ENCODE measurements around the gene ASCC3.

The ASCC3 gene

GRCh38 chr6:100484474-100484873 is 396.7 kb downstream of the ASCC3 start:
- DNase-seq = no peak

- DNase-seq = no peak
Observed at GRCh38 chr6:100482698-100483097, 398.4 kb downstream of the ASCC3 start.

GRCh38 chr6:100479179-100480035 is 401.7 kb downstream of the ASCC3 start:
- peak; percentile 13 for DNase-seq

- DNase-seq = no peak
Observed at GRCh38 chr6:100475554-100476320, 405.4 kb downstream of the ASCC3 start.

- DNase-seq = no peak
Observed at GRCh38 chr6:100473182-100473581, 407.9 kb downstream of the ASCC3 start.

- no peak for DNase-seq
Observed at GRCh38 chr6:100472674-100473073, 408.5 kb downstream of the ASCC3 start.

GRCh38 chr6:100470422-100471120 is 410.6 kb downstream of the ASCC3 start:
- DNase-seq = no peak

GRCh38 chr6:100469101-100469859 is 411.8 kb downstream of the ASCC3 start:
- DNase-seq = no peak

GRCh38 chr6:100468016-100468622 is 413.0 kb downstream of the ASCC3 start:
- DNase-seq = no peak

GRCh38 chr6:100467129-100468015 is 413.8 kb downstream of the ASCC3 start:
- DNase-seq = no peak

- no peak for DNase-seq
Observed at GRCh38 chr6:100466410-100467128, 414.6 kb downstream of the ASCC3 start.

GRCh38 chr6:100465701-100466409 is 415.3 kb downstream of the ASCC3 start:
- peak; percentile 36 for DNase-seq

- DNase-seq = no peak
Observed at GRCh38 chr6:100464903-100465700, 416.0 kb downstream of the ASCC3 start, which contains the start of gene SIM1. Gene SIM1, minus strand, starts transcription at chr6:100464921. Its CDS starts 1,453 bp downstream, at chr6:100463468.

- no peak for DNase-seq
Observed at GRCh38 chr6:100464162-100464851, 416.8 kb downstream of the ASCC3 start.

GRCh38 chr6:100463630-100464161 is 417.4 kb downstream of the ASCC3 start:
- DNase-seq = no peak

- DNase-seq = no peak
Observed at GRCh38 chr6:100462706-100463629, 418.2 kb downstream of the ASCC3 start.
